ENCODE data around the gene MAPKBP1. TPM values are rescaled to one million over a fixed set of nuclear protein-coding genes. Genes with fewer than 3 reads are reported as not detected.

Gene MAPKBP1
- total and polyA plus RNA-seq, 2 of the 8 experiments (the other 6 are each of a cell fraction or from before 2014, with no cell fraction given): 4.3 to 11.3 TPM

DNA sequence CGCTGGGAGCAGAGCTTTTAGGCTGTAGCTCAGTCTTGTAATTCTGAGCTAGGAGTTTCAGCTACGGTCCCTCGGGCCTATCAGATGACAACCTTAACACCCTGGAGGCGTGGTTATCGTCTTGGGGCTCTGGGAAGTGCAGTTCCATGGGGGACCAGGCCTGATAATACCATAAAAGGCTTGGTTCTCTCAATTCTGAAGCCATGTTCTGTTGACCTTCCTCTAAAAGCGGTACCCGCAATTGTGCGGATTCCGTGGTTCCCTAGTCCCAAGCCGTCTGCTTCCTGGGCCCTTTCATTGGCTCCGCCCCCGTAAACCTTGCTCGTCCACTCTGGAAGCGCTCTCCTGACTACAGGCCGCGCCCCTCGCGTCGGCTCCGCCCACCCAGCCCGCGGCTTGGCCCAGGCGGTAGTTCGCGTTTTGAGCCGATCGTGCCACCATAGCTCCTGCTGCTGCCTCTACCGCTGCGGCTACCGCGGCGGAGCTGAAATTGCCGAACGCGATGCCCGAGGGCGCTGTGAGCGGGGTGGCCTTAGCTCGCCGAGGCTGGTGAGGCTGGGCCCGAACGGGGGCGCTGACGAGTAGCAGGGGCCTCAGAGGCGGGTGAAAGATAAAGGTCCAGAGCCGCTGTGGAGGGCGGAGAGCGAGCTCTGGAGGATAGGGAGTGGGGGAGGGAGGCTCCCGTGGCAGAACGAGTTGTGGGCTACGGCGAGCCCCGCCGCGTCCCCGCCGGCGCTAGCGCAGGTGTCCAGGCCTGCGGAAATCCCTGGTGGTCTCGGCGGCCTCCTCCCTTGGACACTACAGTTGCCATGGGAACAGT is at the start of gene MAPKBP1 (continued):
- TF ChIP-seq, protein P1, sequence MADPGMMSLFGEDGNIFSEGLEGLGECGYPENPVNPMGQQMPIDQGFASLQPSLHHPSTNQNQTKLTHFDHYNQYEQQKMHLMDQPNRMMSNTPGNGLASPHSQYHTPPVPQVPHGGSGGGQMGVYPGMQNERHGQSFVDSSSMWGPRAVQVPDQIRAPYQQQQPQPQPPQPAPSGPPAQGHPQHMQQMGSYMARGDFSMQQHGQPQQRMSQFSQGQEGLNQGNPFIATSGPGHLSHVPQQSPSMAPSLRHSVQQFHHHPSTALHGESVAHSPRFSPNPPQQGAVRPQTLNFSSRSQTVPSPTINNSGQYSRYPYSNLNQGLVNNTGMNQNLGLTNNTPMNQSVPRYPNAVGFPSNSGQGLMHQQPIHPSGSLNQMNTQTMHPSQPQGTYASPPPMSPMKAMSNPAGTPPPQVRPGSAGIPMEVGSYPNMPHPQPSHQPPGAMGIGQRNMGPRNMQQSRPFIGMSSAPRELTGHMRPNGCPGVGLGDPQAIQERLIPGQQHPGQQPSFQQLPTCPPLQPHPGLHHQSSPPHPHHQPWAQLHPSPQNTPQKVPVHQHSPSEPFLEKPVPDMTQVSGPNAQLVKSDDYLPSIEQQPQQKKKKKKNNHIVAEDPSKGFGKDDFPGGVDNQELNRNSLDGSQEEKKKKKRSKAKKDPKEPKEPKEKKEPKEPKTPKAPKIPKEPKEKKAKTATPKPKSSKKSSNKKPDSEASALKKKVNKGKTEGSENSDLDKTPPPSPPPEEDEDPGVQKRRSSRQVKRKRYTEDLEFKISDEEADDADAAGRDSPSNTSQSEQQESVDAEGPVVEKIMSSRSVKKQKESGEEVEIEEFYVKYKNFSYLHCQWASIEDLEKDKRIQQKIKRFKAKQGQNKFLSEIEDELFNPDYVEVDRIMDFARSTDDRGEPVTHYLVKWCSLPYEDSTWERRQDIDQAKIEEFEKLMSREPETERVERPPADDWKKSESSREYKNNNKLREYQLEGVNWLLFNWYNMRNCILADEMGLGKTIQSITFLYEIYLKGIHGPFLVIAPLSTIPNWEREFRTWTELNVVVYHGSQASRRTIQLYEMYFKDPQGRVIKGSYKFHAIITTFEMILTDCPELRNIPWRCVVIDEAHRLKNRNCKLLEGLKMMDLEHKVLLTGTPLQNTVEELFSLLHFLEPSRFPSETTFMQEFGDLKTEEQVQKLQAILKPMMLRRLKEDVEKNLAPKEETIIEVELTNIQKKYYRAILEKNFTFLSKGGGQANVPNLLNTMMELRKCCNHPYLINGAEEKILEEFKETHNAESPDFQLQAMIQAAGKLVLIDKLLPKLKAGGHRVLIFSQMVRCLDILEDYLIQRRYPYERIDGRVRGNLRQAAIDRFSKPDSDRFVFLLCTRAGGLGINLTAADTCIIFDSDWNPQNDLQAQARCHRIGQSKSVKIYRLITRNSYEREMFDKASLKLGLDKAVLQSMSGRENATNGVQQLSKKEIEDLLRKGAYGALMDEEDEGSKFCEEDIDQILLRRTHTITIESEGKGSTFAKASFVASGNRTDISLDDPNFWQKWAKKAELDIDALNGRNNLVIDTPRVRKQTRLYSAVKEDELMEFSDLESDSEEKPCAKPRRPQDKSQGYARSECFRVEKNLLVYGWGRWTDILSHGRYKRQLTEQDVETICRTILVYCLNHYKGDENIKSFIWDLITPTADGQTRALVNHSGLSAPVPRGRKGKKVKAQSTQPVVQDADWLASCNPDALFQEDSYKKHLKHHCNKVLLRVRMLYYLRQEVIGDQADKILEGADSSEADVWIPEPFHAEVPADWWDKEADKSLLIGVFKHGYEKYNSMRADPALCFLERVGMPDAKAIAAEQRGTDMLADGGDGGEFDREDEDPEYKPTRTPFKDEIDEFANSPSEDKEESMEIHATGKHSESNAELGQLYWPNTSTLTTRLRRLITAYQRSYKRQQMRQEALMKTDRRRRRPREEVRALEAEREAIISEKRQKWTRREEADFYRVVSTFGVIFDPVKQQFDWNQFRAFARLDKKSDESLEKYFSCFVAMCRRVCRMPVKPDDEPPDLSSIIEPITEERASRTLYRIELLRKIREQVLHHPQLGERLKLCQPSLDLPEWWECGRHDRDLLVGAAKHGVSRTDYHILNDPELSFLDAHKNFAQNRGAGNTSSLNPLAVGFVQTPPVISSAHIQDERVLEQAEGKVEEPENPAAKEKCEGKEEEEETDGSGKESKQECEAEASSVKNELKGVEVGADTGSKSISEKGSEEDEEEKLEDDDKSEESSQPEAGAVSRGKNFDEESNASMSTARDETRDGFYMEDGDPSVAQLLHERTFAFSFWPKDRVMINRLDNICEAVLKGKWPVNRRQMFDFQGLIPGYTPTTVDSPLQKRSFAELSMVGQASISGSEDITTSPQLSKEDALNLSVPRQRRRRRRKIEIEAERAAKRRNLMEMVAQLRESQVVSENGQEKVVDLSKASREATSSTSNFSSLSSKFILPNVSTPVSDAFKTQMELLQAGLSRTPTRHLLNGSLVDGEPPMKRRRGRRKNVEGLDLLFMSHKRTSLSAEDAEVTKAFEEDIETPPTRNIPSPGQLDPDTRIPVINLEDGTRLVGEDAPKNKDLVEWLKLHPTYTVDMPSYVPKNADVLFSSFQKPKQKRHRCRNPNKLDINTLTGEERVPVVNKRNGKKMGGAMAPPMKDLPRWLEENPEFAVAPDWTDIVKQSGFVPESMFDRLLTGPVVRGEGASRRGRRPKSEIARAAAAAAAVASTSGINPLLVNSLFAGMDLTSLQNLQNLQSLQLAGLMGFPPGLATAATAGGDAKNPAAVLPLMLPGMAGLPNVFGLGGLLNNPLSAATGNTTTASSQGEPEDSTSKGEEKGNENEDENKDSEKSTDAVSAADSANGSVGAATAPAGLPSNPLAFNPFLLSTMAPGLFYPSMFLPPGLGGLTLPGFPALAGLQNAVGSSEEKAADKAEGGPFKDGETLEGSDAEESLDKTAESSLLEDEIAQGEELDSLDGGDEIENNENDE (IDR thresholded peaks at IDR 0.05; ENCODE audit: insufficient replicate concordance, low read length): no peak
- TF ChIP-seq, protein P2, sequence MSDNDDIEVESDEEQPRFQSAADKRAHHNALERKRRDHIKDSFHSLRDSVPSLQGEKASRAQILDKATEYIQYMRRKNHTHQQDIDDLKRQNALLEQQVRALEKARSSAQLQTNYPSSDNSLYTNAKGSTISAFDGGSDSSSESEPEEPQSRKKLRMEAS (IDR thresholded peaks at IDR 0.05): peak; percentile 59
- peak; percentile 61 for TF ChIP-seq KDM4A (IDR thresholded peaks at IDR 0.05; ENCODE audit: low read depth, low read length, severe bottlenecking)
- no peak for TF ChIP-seq CHD1 (IDR thresholded peaks at IDR 0.05; ENCODE audit: low read depth, low read length)
- TF ChIP-seq RXRA (IDR thresholded peaks at IDR 0.05; ENCODE audit: insufficient read depth, low read depth, low read length): 0 out of 2 replicates have a peak, but pooled peaks have one; percentile 23
- no peak for TF ChIP-seq SUZ12 (IDR thresholded peaks at IDR 0.05; ENCODE audit: low read length)
- no peak for TF ChIP-seq FOSL1 (IDR thresholded peaks at IDR 0.05; ENCODE audit: insufficient read depth, low read depth, low read length)
- no peak for TF ChIP-seq TEAD4 (IDR thresholded peaks at IDR 0.05; ENCODE audit: low read depth, low read length)
- TF ChIP-seq SIN3A (conservative IDR thresholded peaks at IDR 0.05 in 1 of 2, IDR thresholded peaks at IDR 0.05 in 1 of 2; ENCODE audit: low read depth in 1 of 2, low read length in 2 of 2): peak; percentile 28 to 47; a peak in 2 of 4 replicates

Data from H1 (cell line).